OCI-LY1 (cell line): ENCODE results near the gene VLDLR.

Source experiments
- CTCF ChIP-seq: fragments of 200-600 bp; sonication (generic), shearing (Covaris generic); IDR thresholded peaks from 2 replicates; pipeline ENCODE4 v1.5.1; 2017; ENCODE audit warnings: mild to moderate bottlenecking, antibody characterized with exemption, low read length, moderate library complexity, mixed read lengths
- EZH2 ChIP-seq: fragments of 200-600 bp; sonication (generic), shearing (Covaris generic); IDR thresholded peaks from 2 replicates; pipeline ENCODE4 v1.8.0; 2017; ENCODE audit warnings: borderline replicate concordance, mixed run types, mild to moderate bottlenecking, antibody characterized with exemption, low read length, moderate library complexity, mixed read lengths

- no peak for TF ChIP-seq CTCF
- TF ChIP-seq EZH2, result no peak
Observed at GRCh38 chr9:2576631-2577030, 45.0 kb upstream of the VLDLR start.
